Fibroblast of pulmonary artery (primary cell): Measurements from ENCODE around the gene CD101.

Source experiments
- DNase-seq: peaks from one replicate; pipeline ENCODE4 v3.0.0-alpha.2; 2010; ENCODE audit warnings: low read depth
- H3K4me3 ChIP-seq: replicated peaks from 2 replicates; pipeline ENCODE4 v1.5.1; 2011; ENCODE audit warnings: low read depth, mild to moderate bottlenecking, control low read depth, low read length, moderate library complexity
- TF ChIP-seq, protein P1 (sequence below): IDR thresholded peaks from 2 replicates; pipeline ENCODE4 v1.5.1; 2011; ENCODE audit warnings: mild to moderate bottlenecking, control low read depth, low read length, inconsistent platforms; ENCODE audit errors: missing control alignments

Gene CD101

DNA sequence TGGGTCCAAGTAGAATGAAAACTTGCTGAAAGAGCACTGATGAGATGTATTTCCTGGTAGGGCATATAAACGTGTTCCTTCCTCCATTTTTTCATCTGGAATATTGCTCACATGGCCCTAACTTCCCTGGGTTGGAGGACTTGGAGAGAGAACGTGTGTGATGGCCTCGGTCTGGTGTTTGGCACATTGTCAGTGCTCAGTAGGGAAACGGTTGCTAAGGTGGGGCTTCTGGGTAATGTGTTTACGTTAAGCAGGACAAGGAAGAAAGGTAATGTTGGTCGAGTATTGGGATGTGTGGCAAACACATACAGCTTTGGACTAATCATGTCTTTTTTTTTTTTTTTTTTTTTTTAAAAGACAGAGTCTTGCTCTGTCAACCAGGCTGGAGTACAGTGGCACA, 64.8 kb downstream of the CD101 start:
- DNase-seq, result no peak
- no peak overlapping the region for H3K4me3 ChIP-seq
- TF ChIP-seq, protein P1, sequence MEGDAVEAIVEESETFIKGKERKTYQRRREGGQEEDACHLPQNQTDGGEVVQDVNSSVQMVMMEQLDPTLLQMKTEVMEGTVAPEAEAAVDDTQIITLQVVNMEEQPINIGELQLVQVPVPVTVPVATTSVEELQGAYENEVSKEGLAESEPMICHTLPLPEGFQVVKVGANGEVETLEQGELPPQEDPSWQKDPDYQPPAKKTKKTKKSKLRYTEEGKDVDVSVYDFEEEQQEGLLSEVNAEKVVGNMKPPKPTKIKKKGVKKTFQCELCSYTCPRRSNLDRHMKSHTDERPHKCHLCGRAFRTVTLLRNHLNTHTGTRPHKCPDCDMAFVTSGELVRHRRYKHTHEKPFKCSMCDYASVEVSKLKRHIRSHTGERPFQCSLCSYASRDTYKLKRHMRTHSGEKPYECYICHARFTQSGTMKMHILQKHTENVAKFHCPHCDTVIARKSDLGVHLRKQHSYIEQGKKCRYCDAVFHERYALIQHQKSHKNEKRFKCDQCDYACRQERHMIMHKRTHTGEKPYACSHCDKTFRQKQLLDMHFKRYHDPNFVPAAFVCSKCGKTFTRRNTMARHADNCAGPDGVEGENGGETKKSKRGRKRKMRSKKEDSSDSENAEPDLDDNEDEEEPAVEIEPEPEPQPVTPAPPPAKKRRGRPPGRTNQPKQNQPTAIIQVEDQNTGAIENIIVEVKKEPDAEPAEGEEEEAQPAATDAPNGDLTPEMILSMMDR, result no peak

DNA sequence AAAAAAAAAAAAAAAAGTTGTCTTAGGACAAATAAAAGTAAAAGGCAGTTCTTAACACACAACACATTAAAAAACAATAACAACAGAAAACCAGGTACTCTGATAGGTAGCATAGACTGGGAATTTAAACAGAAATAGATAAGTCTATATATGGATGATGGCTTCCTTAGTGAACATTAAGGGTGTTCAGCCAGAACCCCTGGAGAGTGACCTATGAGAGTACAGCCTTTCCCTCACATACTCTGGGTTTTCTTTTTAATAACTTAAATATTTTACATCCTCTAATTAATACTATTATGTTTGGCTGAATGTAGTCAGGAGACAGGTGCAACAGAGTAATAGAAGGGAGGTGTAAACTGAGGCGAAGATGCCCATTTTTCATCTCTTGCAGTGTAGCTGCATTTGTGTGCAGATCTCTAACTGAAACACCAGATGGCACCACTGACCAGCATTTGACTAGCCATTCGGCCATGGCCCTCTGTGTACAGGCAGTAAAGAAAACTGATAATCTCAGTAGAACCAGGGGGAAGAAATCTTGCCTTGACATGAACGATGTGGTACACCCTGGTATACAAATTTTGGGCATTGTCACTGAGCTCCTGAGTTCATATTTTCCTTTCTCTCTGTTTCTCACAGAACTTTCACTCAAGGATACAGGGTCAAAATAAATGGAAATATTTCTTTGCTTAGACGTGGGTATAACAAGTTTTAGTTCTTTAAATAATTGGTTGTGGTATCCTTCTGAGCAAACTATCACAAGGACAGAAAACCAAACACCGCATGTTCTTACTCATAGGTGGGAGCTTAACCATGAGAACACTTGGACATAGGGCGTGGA, 66.2 kb downstream of the CD101 start:
- TF ChIP-seq, protein P1, result peak; percentile 89
- H3K4me3 ChIP-seq, result no peak overlapping the region
- DNase-seq, result peak; percentile 78

DNA sequence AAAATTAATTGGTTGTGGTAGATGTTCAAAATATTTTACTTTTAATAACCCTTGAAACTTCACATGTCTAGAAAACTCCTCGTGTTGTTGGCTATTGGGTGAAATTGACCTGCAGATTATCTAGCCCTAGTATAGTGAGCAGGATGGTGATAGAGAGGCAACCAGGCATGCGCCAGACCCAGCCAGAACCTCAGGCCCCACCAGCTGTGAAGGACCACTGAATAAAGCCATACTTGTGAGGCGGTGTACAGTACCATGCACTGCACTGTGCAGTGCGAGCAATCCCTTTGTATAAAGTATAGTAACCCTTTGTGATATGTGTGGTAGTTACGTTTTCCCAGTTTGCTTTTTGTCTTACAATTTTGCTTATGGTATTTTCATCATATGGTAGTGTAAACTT, 67.0 kb downstream of the CD101 start:
- no peak overlapping the region for H3K4me3 ChIP-seq
- no peak for DNase-seq
- TF ChIP-seq, protein P1, result no peak

DNA sequence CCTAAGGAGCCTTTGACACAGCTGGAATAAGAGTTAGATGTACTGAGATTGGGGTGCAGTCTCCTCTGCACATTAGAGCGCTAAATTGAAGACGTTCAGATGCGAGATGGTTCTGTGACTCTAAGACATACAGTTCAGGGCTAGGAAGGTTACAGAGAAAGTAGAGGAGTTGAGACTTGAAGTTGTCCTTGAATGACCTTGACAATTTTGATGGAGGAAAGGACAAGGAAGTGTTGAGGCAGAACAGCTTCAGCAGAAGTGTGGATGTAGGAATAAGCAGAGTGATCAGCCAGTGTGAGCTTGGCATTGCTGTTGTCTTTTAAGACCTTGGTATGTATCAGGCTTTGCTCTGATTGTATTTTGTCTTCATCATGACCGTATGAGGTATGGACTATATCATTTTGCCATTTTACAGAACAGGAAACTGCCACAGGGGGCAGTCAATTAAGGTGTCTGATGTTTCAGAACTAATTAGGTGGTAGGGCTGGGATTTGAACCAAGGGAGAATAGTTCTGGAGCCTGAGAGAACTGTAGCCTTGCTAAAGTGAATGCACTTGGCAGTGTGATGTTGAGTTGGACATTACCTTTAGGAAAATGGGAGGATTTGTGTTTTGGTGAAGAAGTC, 67.8 kb downstream of the CD101 start:
- DNase-seq, result no peak
- H3K4me3 ChIP-seq, result no peak overlapping the region
- TF ChIP-seq, protein P1, result no peak

DNA sequence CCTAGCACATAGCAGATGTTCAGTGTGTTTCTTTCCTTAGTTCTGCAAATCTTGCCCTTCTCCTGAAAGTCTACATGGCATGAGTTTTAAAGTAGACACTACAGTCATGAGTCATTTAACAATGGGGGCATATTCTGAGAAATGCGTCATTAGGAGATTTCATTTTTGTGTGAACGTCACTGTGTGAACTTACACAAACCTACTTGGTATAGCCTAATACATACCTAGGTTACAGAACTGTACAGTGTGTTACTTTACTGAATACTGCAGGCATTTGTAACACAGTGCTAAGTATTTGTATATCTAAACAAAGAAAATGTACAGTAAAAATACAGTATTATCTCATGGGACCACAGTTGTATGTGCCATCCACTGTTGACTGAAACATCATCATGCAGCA, 68.6 kb downstream of the CD101 start:
- H3K4me3 ChIP-seq, result no peak overlapping the region
- DNase-seq, result peak; percentile 60
- TF ChIP-seq, protein P1, result no peak

DNA sequence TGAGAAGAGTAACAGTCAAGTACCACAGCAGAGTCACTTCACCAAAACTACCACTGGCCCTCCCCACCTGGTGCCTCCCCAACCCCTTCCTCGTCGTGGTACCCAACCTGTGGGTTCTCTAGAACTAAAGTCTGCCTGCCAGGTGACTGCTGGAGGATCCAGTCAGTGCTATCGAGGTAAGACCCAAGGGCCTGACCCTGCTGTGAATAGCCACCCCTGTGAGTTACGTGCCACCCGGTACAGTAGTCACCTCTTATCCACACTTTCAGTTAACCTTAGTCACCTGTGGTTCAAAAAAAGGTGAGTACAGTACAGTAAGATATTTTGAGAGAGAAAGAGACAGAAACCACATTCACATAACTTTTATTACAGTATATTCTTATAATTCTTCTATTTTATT, 75.1 kb downstream of the CD101 start:
- no peak for DNase-seq
- H3K4me3 ChIP-seq, result no peak overlapping the region
- TF ChIP-seq, protein P1, result no peak

DNA sequence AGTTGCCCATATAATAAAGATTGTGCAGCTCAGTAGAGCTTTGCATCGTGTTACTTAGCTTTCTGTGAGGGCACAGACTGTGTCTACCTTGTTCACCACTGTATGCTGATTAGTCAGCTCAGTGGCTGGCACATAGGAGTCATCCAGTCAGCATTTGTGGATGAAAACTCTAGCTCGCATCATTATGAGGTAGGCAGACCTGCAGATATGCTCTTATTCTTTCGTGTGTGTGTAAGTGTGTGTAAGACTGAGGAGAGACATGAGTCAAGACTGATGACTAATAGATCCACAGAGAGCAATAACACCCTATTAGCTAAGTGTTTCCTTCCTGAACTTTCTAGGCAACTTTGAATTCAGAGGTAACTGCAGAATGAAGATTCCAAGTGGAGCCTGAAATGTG, 75.7 kb downstream of the CD101 start:
- peak; percentile 89 for DNase-seq
- TF ChIP-seq, protein P1, result no peak

More for the DNA sequence above, 75.7 kb downstream of the CD101 start:
- no peak overlapping the region for H3K4me3 ChIP-seq
